Ascending aorta (tissue), 2 donors: ENCODE results near the gene MLN. TPM values are rescaled to one million over a fixed set of nuclear protein-coding genes. Genes with fewer than 3 reads are reported as not detected.

ENCODE experiments used
- DNase-seq, 2 donors: peaks; one replicate each; pipeline ENCODE4 v3.0.0-alpha.2; 2019; ENCODE audit warnings: low spot score in 2 of 2
- H3K27ac ChIP-seq, 2 donors: fragments of 200-600 bp; sonication (generic); one replicate each; pipeline ENCODE4 v1.5.1; 2016 to 2017; ENCODE audit warnings: mild to moderate bottlenecking in 1 of 2
- H3K27me3 ChIP-seq: fragments of 200-600 bp; sonication (generic); one replicate; pipeline ENCODE4 v1.5.1; 2017
- H3K36me3 ChIP-seq, 2 donors: fragments of 200-600 bp; sonication (generic); one replicate each; pipeline ENCODE4 v1.5.1; 2016
- H3K4me1 ChIP-seq, 2 donors: fragments of 200-600 bp; sonication (generic); one replicate each; pipeline ENCODE4 v1.5.1; 2016 to 2017; ENCODE audit warnings: mild to moderate bottlenecking in 1 of 2
- H3K4me3 ChIP-seq, 2 donors: fragments of 200-600 bp; sonication (generic); one replicate each; pipeline ENCODE4 v1.5.1; 2016 to 2017; ENCODE audit warnings: mild to moderate bottlenecking in 1 of 2
- H3K9me3 ChIP-seq, 2 donors: fragments of 200-600 bp; sonication (generic); one replicate each; pipeline ENCODE4 v1.5.1; 2016
- intact Hi-C: fragments of 100-400 bp; cut with DNase I; formaldehyde crosslinking; loops from one replicate; pipeline ENCODE4 v1.15.1; 2023
- total RNA-seq: library from RNA; depleted of rRNA; stranded (reverse); fragments of >200 nt; gene quantifications from one replicate; pipeline ENCODE4 v1.1.0, GENCODE V29; 2016
- TF ChIP-seq, protein P1 (sequence below), 3 experiments: fragments of 200-600 bp in 2 of 3; fragments of 450-650 bp in 1 of 3; sonication (generic) in 2 of 3; IDR thresholded peaks; one replicate each; pipeline ENCODE4 v1.5.1; 2016 to 2019; ENCODE audit warnings: antibody characterized with exemption in 3 of 3, mild to moderate bottlenecking in 1 of 3, moderate library complexity in 1 of 3

MLN gene
- total RNA-seq, 1 donor from 2014 or later = not detected

DNA sequence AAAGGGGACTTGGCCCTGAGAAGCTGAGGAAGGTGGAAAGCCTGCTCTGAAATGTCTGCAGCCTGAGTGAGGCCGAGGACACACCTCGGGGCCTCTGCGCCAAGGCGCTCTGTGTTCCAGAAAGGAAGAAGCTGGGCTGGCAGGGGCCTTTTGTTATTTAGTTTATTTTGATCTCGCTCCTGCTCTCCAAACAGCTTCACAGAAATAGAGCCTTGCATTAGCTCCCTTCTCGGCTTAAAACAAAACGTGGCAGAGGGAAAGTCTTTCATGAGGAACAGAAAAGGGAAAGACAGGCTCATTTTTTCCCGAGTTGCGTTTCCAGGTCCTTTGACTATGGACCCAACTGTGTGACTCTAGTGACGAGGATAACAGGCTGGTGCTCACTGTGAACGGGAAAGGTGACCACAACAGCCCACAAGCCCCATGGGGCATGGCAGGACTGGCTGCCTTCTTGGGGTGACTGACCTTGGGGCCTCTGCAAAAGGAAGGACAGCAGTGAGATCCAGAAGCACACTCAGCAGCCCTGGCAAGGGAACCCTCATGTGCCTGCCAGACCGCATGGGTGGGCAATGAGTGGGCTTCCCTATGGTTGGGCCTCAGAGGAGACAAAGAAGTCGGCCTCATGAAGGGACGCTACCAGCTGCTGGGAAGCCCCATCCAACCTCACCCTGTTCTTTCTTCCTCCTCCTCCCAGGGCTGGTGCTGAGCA is 33.5 kb downstream of the MLN start:
- Histone ChIP-seq H3K36me3 (peaks cover 25 to 31% of the 10 kb centered on the region in 2 donors), H3K27ac (peak overlapping the region; percentile 80 to 92), H3K4me1 (peaks cover 12 to 44% of the 10 kb centered on the region in 2 donors), H3K4me3 (peak overlapping the region in 1 of 2 donors; percentile 42), H3K27me3 (no peaks in the 10 kb centered on the region), H3K9me3 (no peaks in the 10 kb centered on the region)
- TF ChIP-seq, protein P1, sequence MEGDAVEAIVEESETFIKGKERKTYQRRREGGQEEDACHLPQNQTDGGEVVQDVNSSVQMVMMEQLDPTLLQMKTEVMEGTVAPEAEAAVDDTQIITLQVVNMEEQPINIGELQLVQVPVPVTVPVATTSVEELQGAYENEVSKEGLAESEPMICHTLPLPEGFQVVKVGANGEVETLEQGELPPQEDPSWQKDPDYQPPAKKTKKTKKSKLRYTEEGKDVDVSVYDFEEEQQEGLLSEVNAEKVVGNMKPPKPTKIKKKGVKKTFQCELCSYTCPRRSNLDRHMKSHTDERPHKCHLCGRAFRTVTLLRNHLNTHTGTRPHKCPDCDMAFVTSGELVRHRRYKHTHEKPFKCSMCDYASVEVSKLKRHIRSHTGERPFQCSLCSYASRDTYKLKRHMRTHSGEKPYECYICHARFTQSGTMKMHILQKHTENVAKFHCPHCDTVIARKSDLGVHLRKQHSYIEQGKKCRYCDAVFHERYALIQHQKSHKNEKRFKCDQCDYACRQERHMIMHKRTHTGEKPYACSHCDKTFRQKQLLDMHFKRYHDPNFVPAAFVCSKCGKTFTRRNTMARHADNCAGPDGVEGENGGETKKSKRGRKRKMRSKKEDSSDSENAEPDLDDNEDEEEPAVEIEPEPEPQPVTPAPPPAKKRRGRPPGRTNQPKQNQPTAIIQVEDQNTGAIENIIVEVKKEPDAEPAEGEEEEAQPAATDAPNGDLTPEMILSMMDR (IDR thresholded peaks at IDR 0.05) = no peak
- intact Hi-C loops = loop anchor here (2.0 kb wide), 1 partner anchor 25 kb away; no protein-coding TSS in a partner anchor
- no peak for DNase-seq

- TF ChIP-seq, protein P1 (IDR thresholded peaks at IDR 0.05) = no peak
- Histone ChIP-seq H3K27ac (peak overlapping the region; percentile 80 to 92), H3K4me3 (no peak overlapping the region), H3K4me1 (peaks cover 12 to 44% of the 10 kb centered on the region in 2 donors), H3K36me3 (peaks cover 17 to 22% of the 10 kb centered on the region in 2 donors), H3K9me3 (no peaks in the 10 kb centered on the region), H3K27me3 (no peaks in the 10 kb centered on the region)
- intact Hi-C loops = loop anchor here (2.0 to 5.0 kb wide), 2 partner anchors 182 to 385 kb away; no protein-coding TSS in a partner anchor
- no peak for DNase-seq
Measured at GRCh38 chr6:33769248-33769821, 34.5 kb downstream of the MLN start.

- peak in 1 of 2 donors; percentile 90 for DNase-seq
- H3K27me3 ChIP-seq = no peaks in the 10 kb centered on the region
- peaks cover 14 to 16% of the 10 kb centered on the region in 2 donors for H3K36me3 ChIP-seq
- H3K27ac ChIP-seq = peak overlapping the region; percentile 80 to 92
- TF ChIP-seq, protein P1 (IDR thresholded peaks at IDR 0.05) = peak; percentile 52 to 77 (median 67)
- peaks cover 12 to 44% of the 10 kb centered on the region in 2 donors for H3K4me1 ChIP-seq
- H3K4me3 ChIP-seq = no peak overlapping the region
- intact Hi-C loops = loop anchor here (2.0 to 5.0 kb wide), 2 partner anchors 181 to 386 kb away; no protein-coding TSS in a partner anchor
- no peaks in the 10 kb centered on the region for H3K9me3 ChIP-seq
Measured at GRCh38 chr6:33768644-33769120, 35.1 kb downstream of the MLN start.

DNA sequence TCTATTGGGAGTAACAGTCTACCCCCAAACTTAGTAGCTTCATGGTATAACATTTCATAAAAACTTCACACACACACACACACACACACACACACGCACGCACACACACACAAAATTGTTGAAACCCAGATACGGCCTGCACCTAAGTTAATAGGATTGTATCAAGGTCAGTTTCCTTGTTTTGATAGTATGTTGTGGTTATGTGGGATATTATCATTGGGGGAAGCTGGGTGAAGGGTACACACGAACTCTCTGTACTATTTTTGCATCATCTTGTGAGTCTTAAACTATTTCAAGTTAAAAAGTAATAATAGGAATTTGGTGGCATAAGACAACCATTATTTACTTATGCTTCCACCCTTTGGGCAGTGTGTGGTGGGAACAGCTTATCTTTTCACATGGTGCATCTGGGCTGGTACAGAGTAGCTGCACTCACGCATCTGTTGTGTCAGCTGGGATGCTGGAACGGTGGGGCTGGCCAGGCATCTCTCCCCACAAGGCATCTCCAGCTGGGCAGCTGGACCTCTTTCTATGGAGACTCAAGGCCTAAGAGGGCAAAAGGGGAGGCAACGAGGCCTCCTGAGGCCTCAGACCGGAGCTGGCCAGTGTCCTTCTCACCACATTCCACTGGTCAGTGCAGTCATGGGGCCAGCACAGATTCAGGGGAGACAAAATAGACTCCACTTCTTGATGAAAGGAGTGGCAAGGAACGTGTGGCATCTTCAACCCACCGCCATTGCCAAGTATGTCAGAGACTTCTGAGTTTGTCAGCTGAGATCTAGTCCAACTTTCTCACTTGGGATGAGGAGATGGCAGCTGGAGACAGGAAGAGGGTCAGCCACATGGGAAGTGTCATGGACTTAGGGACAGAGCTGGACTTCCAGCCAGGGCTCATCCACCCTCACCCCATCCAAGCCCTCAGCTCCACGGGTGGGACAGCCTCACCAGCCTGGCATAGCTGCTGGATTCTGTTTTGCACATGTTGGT is 36.6 kb downstream of the MLN start:
- Histone ChIP-seq H3K4me1 (peaks cover 11 to 33% of the 10 kb centered on the region in 2 donors), H3K36me3 (peaks cover under 1 to 1% of the 10 kb centered on the region in 2 donors), H3K27ac (no peak overlapping the region), H3K9me3 (no peaks in the 10 kb centered on the region), H3K4me3 (no peak overlapping the region), H3K27me3 (no peaks in the 10 kb centered on the region)
- no peak for DNase-seq
- intact Hi-C loops = loop anchor here (5.0 kb wide), 1 partner anchor 180 kb away; no protein-coding TSS in a partner anchor
- TF ChIP-seq, protein P1 (IDR thresholded peaks at IDR 0.05) = no peak

DNA sequence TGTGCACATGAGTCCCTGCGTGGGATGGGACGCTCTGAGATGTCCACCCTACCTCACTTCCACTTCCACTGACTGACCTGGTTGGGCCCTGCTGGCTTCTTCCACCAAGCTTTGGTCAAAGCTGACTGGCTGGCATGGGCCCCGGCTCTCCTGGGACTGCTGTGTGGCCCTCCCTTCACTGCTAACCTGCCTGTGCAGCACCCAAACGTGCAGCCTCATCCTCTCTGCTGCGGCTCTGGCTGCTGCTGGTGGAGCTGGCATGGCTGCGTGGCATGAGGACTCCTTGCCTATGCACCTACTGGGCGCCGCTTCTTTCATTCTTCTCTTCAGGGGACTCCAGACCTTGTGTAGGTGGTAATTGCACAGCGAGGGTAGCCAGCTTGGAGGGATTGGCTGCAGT is 38.4 kb downstream of the MLN start:
- TF ChIP-seq, protein P1 (IDR thresholded peaks at IDR 0.05) = no peak
- peaks cover under 1 to 16% of the 10 kb centered on the region in 2 donors for H3K4me1 ChIP-seq
- no peak overlapping the region for H3K27ac ChIP-seq
- intact Hi-C loops = loop anchor here (5.0 kb wide), 1 partner anchor 178 kb away; no protein-coding TSS in a partner anchor
- DNase-seq = no peak
- H3K4me3 ChIP-seq = no peak overlapping the region
- no peaks in the 10 kb centered on the region for H3K27me3 ChIP-seq
- no peaks in the 10 kb centered on the region for H3K36me3 ChIP-seq
- H3K9me3 ChIP-seq = no peaks in the 10 kb centered on the region
